HL-60 (cell line): ENCODE results near the gene ADH1C.

ENCODE experiments used
- GABPA ChIP-seq: IDR thresholded peaks from 2 replicates; pipeline ENCODE4 v1.6.1; 2012; ENCODE audit warnings: low read depth
- POLR2AphosphoS5 ChIP-seq: IDR thresholded peaks from 2 replicates; pipeline ENCODE4 v1.6.1; 2012; ENCODE audit warnings: low read depth
- SPI1 ChIP-seq: IDR thresholded peaks from 2 replicates; pipeline ENCODE4 v1.6.1; 2012; ENCODE audit warnings: low read depth, mild to moderate bottlenecking, borderline replicate concordance
- TF ChIP-seq, protein P1 (sequence below): IDR thresholded peaks from one replicate; pipeline ENCODE4 v1.5.1; 2011; ENCODE audit warnings: low read length, control low read depth, inconsistent platforms; ENCODE audit not compliant: insufficient read depth
- TF ChIP-seq, protein P2 (sequence below): IDR thresholded peaks from 2 replicates; pipeline ENCODE4 v1.6.1; 2012; ENCODE audit warnings: low read depth; ENCODE audit not compliant: insufficient replicate concordance

DNA sequence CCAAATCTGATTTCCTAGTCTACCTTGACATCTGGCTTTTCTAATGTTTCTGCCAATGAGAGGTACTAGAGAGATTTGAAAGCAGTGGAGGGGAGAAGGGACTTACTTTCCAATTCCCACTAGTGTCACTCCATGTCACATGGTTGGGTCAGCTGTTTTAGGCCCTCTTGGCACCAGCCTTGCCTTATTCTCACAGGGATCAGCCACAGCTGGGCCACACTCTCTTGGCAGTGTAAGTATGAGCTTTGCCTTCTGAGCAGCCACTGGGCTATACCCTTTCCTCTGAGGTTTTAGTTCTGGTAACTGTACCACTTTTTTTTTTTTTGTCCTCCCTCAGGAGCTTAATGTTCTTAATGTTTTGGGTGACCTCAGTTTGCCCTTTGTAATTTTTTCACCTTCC, 10.2 kb upstream of the ADH1C start:
- TF ChIP-seq, protein P1, sequence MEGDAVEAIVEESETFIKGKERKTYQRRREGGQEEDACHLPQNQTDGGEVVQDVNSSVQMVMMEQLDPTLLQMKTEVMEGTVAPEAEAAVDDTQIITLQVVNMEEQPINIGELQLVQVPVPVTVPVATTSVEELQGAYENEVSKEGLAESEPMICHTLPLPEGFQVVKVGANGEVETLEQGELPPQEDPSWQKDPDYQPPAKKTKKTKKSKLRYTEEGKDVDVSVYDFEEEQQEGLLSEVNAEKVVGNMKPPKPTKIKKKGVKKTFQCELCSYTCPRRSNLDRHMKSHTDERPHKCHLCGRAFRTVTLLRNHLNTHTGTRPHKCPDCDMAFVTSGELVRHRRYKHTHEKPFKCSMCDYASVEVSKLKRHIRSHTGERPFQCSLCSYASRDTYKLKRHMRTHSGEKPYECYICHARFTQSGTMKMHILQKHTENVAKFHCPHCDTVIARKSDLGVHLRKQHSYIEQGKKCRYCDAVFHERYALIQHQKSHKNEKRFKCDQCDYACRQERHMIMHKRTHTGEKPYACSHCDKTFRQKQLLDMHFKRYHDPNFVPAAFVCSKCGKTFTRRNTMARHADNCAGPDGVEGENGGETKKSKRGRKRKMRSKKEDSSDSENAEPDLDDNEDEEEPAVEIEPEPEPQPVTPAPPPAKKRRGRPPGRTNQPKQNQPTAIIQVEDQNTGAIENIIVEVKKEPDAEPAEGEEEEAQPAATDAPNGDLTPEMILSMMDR, result no peak
- no peak for TF ChIP-seq POLR2AphosphoS5
- TF ChIP-seq, protein P2, sequence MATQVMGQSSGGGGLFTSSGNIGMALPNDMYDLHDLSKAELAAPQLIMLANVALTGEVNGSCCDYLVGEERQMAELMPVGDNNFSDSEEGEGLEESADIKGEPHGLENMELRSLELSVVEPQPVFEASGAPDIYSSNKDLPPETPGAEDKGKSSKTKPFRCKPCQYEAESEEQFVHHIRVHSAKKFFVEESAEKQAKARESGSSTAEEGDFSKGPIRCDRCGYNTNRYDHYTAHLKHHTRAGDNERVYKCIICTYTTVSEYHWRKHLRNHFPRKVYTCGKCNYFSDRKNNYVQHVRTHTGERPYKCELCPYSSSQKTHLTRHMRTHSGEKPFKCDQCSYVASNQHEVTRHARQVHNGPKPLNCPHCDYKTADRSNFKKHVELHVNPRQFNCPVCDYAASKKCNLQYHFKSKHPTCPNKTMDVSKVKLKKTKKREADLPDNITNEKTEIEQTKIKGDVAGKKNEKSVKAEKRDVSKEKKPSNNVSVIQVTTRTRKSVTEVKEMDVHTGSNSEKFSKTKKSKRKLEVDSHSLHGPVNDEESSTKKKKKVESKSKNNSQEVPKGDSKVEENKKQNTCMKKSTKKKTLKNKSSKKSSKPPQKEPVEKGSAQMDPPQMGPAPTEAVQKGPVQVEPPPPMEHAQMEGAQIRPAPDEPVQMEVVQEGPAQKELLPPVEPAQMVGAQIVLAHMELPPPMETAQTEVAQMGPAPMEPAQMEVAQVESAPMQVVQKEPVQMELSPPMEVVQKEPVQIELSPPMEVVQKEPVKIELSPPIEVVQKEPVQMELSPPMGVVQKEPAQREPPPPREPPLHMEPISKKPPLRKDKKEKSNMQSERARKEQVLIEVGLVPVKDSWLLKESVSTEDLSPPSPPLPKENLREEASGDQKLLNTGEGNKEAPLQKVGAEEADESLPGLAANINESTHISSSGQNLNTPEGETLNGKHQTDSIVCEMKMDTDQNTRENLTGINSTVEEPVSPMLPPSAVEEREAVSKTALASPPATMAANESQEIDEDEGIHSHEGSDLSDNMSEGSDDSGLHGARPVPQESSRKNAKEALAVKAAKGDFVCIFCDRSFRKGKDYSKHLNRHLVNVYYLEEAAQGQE, result no peak
- TF ChIP-seq GABPA, result no peak
- TF ChIP-seq SPI1, result no peak
